ENCODE data around the gene JAML. TPM values are rescaled to one million over a fixed set of nuclear protein-coding genes. Genes with fewer than 3 reads are reported as not detected.

The JAML gene
- total and polyA plus RNA-seq, 2 of the 4 experiments (the other 2 are of a cell fraction) = not detected

- Histone ChIP-seq H3K4ac (ENCODE audit: low read depth, low read length) (no peak overlapping the region), H3K79me1 (ENCODE audit: low read depth in 1 of 2, low read length in 2 of 2) (no peaks in the 10 kb centered on the region), H3K23ac (ENCODE audit: low read depth, low read length) (no peak overlapping the region), H4K5ac (ENCODE audit: low read depth, low read length) (no peak overlapping the region), H2AK9ac (replicated peaks; ENCODE audit: low read depth, low read length, poor library complexity) (no peak overlapping the region), H3K36me3 (ENCODE audit: control insufficient read depth, insufficient read depth, low read length) (no peaks in the 10 kb centered on the region), H3K9ac (ENCODE audit: low read depth, low read length) (no peak overlapping the region), H2AFZ (replicated peaks; ENCODE audit: low read length, poor library complexity) (no peak overlapping the region), H2BK120ac (ENCODE audit: low read depth, low read length) (no peak overlapping the region), H2BK5ac (ENCODE audit: low read depth, low read length, poor library complexity, severe bottlenecking) (no peak overlapping the region), H3K9me3 (ENCODE audit: control insufficient read depth, insufficient read depth, low read length) (no peaks in the 10 kb centered on the region), H3K18ac (ENCODE audit: low read depth, low read length) (no peak overlapping the region), H3K9me1 (ENCODE audit: insufficient read depth, low read length) (no peaks in the 10 kb centered on the region), H4K20me1 (ENCODE audit: insufficient read depth, low read length) (no peaks in the 10 kb centered on the region), H3K4me3 (ENCODE audit: insufficient read depth, low read depth, low read length) (no peak overlapping the region), H4K8ac (ENCODE audit: low read depth in 2 of 2, low read length in 2 of 2) (no peak overlapping the region), H2AK5ac (ENCODE audit: low read depth, low read length) (no peak overlapping the region), H3K27me3 (ENCODE audit: control insufficient read depth, insufficient read depth, low read length) (0 out of 2 replicates have a peak, but pooled peaks cover 2% of the 10 kb centered on the region), H3K27ac (ENCODE audit: insufficient read depth, low read length) (no peak overlapping the region), H2BK15ac (ENCODE audit: low read depth, low read length) (no peak overlapping the region), H3K56ac (ENCODE audit: extremely low read depth, insufficient read depth, low read length) (no peak overlapping the region), H3K4me2 (ENCODE audit: low read depth, low read length) (no peak overlapping the region), H3K14ac (replicated peaks; ENCODE audit: low read depth, low read length) (no peak overlapping the region), H3K4me1 (ENCODE audit: control insufficient read depth, insufficient read depth, low read length) (no peaks in the 10 kb centered on the region), H4K91ac (ENCODE audit: insufficient read depth, low read depth, low read length) (no peak overlapping the region), H2BK20ac (ENCODE audit: low read depth, low read length) (no peak overlapping the region)
- in situ Hi-C loops (cut with MboI; ENCODE audit: low sequenced_read_pairs) (no loop called here), dilution Hi-C loops (cut with HindIII; ENCODE audit: low sequenced_read_pairs, unreplicated experiment) (no loop called here), intact Hi-C loops (cut with micrococcal nuclease) (no loop called here)
- ATAC-seq (ENCODE audit: low read depth) (no peak), DNase-seq (no peak)
- 40% methylated on average over 1 of the region's 3 CpGs; no CpG with 5 or more reads in 1 of the 2 experiments for WGBS, 2 experiments (ENCODE audit: extremely low coverage in 2 of 2, insufficient read length in 1 of 2)
- BruUV-seq (replicated peaks) = no TSS peak
- TF ChIP-seq MAZ (IDR thresholded peaks at IDR 0.05; ENCODE audit: borderline replicate concordance, low read depth, low read length) (no peak), POLR2A (IDR thresholded peaks at IDR 0.05; ENCODE audit: low read depth, low read length) (no peak), CTCF (conservative IDR thresholded peaks at IDR 0.05; ENCODE audit: low read depth, low read length) (no peak), RFX5 (IDR thresholded peaks at IDR 0.05; ENCODE audit: low read depth, low read length) (no peak), USF2 (IDR thresholded peaks at IDR 0.05; ENCODE audit: low read depth, low read length) (no peak), RCOR1 (IDR thresholded peaks at IDR 0.05; ENCODE audit: insufficient replicate concordance, low read length) (no peak), SMC3 (IDR thresholded peaks at IDR 0.05; ENCODE audit: low read depth, low read length) (no peak), BHLHE40 (IDR thresholded peaks at IDR 0.05; ENCODE audit: low read depth, low read length) (no peak), RAD21 (IDR thresholded peaks at IDR 0.05; ENCODE audit: low read length) (no peak), CEBPB (IDR thresholded peaks at IDR 0.05; ENCODE audit: low read depth, low read length) (no peak), ELK1 (IDR thresholded peaks at IDR 0.05; ENCODE audit: borderline replicate concordance, low read depth, low read length) (no peak), FOS (IDR thresholded peaks at IDR 0.05; ENCODE audit: low read depth, low read length) (no peak)
- ChIA-PET POLR2A (ENCODE audit: unreplicated experiment) (no interaction called here), CTCF (no interaction called here)
Observed at GRCh38 chr11:118243993-118244762, 19.4 kb upstream of the JAML start.
